Astrocyte (in vitro differentiated cells and primary cell): ENCODE measurements around the gene SACS. TPM values are rescaled to one million over a fixed set of nuclear protein-coding genes. Genes with fewer than 3 reads are reported as not detected.

Experiments
- DNase-seq: peaks from one replicate; pipeline ENCODE4 v3.0.0-alpha.2; 2010; ENCODE audit warnings: low read depth
- FAIRE-seq: peaks from 2 replicates; lab custom pipeline; 2011; peaks lifted over from hg19 to GRCh38; lab: Jason Lieb, UNC
- H2AFZ ChIP-seq: 2 replicates; pipeline ENCODE4 v1.6.0; 2012; ENCODE audit warnings: low read depth, low read length, inconsistent platforms
- H3K27ac ChIP-seq: 2 replicates; pipeline ENCODE4 v1.5.1; 2011; ENCODE audit warnings: low read depth, low read length, inconsistent platforms
- H3K27me3 ChIP-seq: 2 replicates; pipeline ENCODE4 v1.6.0; 2011; ENCODE audit warnings: low read length, inconsistent platforms; ENCODE audit not compliant: insufficient read depth
- H3K36me3 ChIP-seq: 2 replicates; pipeline ENCODE4 v1.5.1; 2011; ENCODE audit warnings: low read length, inconsistent platforms; ENCODE audit not compliant: insufficient read depth
- H3K4me1 ChIP-seq: 2 replicates; pipeline ENCODE4 v1.5.1; 2011; ENCODE audit warnings: low read length, inconsistent platforms; ENCODE audit not compliant: insufficient read depth
- H3K4me2 ChIP-seq: 2 replicates; pipeline ENCODE4 v1.6.0; 2012; ENCODE audit warnings: low read length, inconsistent platforms
- H3K4me3 ChIP-seq: 2 replicates; pipeline ENCODE4 v1.5.1; 2011; ENCODE audit warnings: low read depth, mild to moderate bottlenecking, low read length, inconsistent platforms; ENCODE audit not compliant: insufficient read depth
- H3K79me2 ChIP-seq: 2 replicates; pipeline ENCODE4 v1.6.0; 2012; ENCODE audit warnings: mild to moderate bottlenecking, low read length, inconsistent platforms; ENCODE audit not compliant: insufficient read depth
- H3K9ac ChIP-seq: 2 replicates; pipeline ENCODE4 v1.6.0; 2012; ENCODE audit warnings: mild to moderate bottlenecking, low read length, inconsistent platforms
- H3K9me3 ChIP-seq: 2 replicates; pipeline ENCODE4 v1.5.1; 2012; ENCODE audit warnings: low read depth, mild to moderate bottlenecking, low read length, inconsistent platforms; ENCODE audit not compliant: insufficient read depth
- H4K20me1 ChIP-seq: 2 replicates; pipeline ENCODE4 v1.6.0; 2012; ENCODE audit warnings: low read length, inconsistent platforms; ENCODE audit not compliant: insufficient read depth
- H3K27ac Mint-ChIP-seq: one replicate; pipeline ENCODE4 v1.8.0; 2021; ENCODE audit warnings: mild to moderate bottlenecking, mixed read lengths; ENCODE audit not compliant: unreplicated experiment
- H3K27me3 Mint-ChIP-seq: one replicate; pipeline ENCODE4 v1.8.0; 2021; ENCODE audit warnings: low read depth, mixed read lengths; ENCODE audit not compliant: unreplicated experiment
- H3K36me3 Mint-ChIP-seq: one replicate; pipeline ENCODE4 v1.8.0; 2021; ENCODE audit warnings: low read depth, mixed read lengths; ENCODE audit not compliant: unreplicated experiment
- H3K4me1 Mint-ChIP-seq: one replicate; pipeline ENCODE4 v1.8.0; 2021; ENCODE audit warnings: low read depth, mixed read lengths; ENCODE audit not compliant: unreplicated experiment
- H3K4me3 Mint-ChIP-seq: one replicate; pipeline ENCODE4 v1.8.0; 2021; ENCODE audit warnings: mild to moderate bottlenecking, moderate library complexity, mixed read lengths; ENCODE audit not compliant: unreplicated experiment
- H3K9me3 Mint-ChIP-seq: one replicate; pipeline ENCODE4 v1.8.0; 2021; ENCODE audit warnings: mild to moderate bottlenecking, mixed read lengths; ENCODE audit not compliant: unreplicated experiment
- EZH2 ChIP-seq: IDR thresholded peaks from 2 replicates; pipeline ENCODE4 v1.6.1; 2012; ENCODE audit warnings: mild to moderate bottlenecking, low read length, inconsistent platforms; ENCODE audit not compliant: insufficient read depth
- total RNA-seq: library from RNA; stranded (reverse); gene quantifications from 2 replicates; pipeline ENCODE4 v1.2.1, GENCODE V29; 2021
- TF ChIP-seq, protein P1 (sequence below): IDR thresholded peaks from 2 replicates; pipeline ENCODE4 v1.5.1; 2011; ENCODE audit warnings: low read depth, mild to moderate bottlenecking, inconsistent platforms, low read length, moderate library complexity; ENCODE audit not compliant: insufficient read depth

The SACS gene
- total RNA-seq, 1 donor from 2014 or later = 79.4 TPM

DNA sequence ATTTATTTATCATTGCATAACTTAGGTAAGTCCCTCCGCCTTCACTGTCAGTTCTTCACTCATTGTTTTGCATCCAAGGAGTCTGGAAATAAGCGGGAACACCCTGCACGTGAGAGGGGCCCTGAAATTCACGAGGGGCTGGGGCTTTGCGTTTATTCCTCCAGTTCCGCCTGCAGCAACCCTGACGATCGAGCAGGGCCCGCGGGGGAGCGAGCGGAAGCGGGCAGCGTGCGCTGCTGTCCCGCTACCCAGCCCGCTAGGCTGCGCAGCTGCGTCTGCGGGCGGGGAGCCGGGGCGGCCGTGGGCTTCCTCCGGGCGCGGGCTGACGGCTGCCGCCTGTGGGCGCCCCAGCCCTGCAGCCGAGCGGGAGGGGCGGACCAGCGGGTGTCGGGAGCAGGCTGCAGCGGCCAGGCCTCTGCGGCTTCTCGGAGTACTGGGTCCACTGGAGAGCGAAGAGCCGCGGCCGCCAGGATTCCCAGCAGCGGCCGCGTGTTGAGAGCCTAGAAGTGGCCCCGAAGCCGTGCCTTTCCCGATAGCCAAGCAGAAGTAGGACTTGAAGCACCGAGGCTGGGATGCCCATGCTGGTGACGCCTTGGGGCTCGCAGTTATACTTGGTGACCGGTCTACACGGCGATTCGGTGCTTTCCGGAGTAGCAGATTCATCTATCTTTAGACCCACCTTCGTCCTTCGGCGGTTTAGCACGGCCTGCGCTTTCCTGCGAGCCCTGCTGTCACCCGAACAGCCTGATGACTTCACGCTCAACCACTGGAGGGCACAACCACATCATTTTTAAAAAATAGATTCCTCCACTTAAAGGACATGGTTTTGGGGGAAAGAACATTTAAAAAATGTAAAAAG is 32.9 kb upstream of the SACS start:
- peak overlapping the region; percentile 55 for H3K27ac Mint-ChIP-seq

DNA sequence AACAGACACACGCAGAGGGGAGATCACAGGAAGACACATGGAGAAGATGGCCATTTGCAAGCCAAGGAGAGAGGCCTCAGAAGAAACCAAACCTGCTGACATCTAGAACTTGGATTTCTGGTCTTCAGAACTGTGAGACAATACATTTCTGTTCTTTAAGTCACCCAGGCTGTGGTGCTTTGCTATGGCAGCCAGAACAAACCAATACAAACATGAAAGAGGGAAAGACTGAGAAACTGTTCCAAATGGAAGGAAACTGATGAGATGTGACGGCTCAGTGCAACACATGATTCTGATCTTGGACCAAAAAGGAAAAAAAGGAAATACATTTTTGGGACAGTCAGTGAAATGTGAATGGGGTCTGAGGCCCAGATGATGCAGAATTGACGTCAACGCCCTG is 30.2 kb upstream of the SACS start:
- Mint-ChIP-seq H3K4me1 (peaks cover 15% of the 10 kb centered on the region), H3K27ac (peak overlapping the region; percentile 56), H3K9me3 (no peaks in the 10 kb centered on the region), H3K27me3 (peaks cover 3% of the 10 kb centered on the region), H3K4me3 (no peak overlapping the region), H3K36me3 (no peaks in the 10 kb centered on the region)
- H4K20me1 ChIP-seq = no peaks in the 10 kb centered on the region
- no peak for TF ChIP-seq EZH2
- TF ChIP-seq, protein P1, sequence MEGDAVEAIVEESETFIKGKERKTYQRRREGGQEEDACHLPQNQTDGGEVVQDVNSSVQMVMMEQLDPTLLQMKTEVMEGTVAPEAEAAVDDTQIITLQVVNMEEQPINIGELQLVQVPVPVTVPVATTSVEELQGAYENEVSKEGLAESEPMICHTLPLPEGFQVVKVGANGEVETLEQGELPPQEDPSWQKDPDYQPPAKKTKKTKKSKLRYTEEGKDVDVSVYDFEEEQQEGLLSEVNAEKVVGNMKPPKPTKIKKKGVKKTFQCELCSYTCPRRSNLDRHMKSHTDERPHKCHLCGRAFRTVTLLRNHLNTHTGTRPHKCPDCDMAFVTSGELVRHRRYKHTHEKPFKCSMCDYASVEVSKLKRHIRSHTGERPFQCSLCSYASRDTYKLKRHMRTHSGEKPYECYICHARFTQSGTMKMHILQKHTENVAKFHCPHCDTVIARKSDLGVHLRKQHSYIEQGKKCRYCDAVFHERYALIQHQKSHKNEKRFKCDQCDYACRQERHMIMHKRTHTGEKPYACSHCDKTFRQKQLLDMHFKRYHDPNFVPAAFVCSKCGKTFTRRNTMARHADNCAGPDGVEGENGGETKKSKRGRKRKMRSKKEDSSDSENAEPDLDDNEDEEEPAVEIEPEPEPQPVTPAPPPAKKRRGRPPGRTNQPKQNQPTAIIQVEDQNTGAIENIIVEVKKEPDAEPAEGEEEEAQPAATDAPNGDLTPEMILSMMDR = no peak
- DNase-seq (peak; percentile 54), FAIRE-seq (no peak)
- H3K9ac ChIP-seq = peak overlapping the region; percentile 13
- no peaks in the 10 kb centered on the region for H3K9me3 ChIP-seq
- H3K4me1 ChIP-seq = peaks cover 21% of the 10 kb centered on the region
- H3K36me3 ChIP-seq = no peaks in the 10 kb centered on the region
- H3K27ac ChIP-seq = peak overlapping the region; percentile 39
- no peaks in the 10 kb centered on the region for H3K27me3 ChIP-seq
- H3K79me2 ChIP-seq = no peaks in the 10 kb centered on the region
- no peak overlapping the region for H2AFZ ChIP-seq
- no peak overlapping the region for H3K4me2 ChIP-seq
- no peak overlapping the region for H3K4me3 ChIP-seq

More for the DNA sequence above, 32.9 kb upstream of the SACS start:
- TF ChIP-seq, protein P1 = peak; percentile 70
- TF ChIP-seq EZH2 = no peak
- H3K4me3 Mint-ChIP-seq = peak overlapping the region; percentile 79
- peak; percentile 73 for DNase-seq
- H3K9me3 Mint-ChIP-seq = no peaks in the 10 kb centered on the region
- FAIRE-seq = peak; percentile 34
- peak overlapping the region; percentile 82 for H3K9ac ChIP-seq
- peaks cover 26% of the 10 kb centered on the region for H3K4me1 Mint-ChIP-seq
- H3K36me3 ChIP-seq = no peaks in the 10 kb centered on the region
- H3K4me1 ChIP-seq = peaks cover 34% of the 10 kb centered on the region
- no peaks in the 10 kb centered on the region for H3K9me3 ChIP-seq
- peak overlapping the region; percentile 54 for H3K4me3 ChIP-seq
- H3K79me2 ChIP-seq = no peaks in the 10 kb centered on the region
- H3K36me3 Mint-ChIP-seq = peaks cover 2% of the 10 kb centered on the region
- no peaks in the 10 kb centered on the region for H4K20me1 ChIP-seq
- peak overlapping the region; percentile 94 for H2AFZ ChIP-seq
- H3K4me2 ChIP-seq = peak overlapping the region; percentile 84
- peak overlapping the region; percentile 89 for H3K27ac ChIP-seq
- peaks cover 3% of the 10 kb centered on the region for H3K27me3 Mint-ChIP-seq
- no peaks in the 10 kb centered on the region for H3K27me3 ChIP-seq
